ENCODE data around the gene CDH22.

Gene CDH22

GRCh38 chr20:46322641-46323040, 14.3 kb upstream of the CDH22 start:
- no peak for DNase-seq

GRCh38 chr20:46317685-46318177, 9.4 kb upstream of the CDH22 start:
- peak; percentile 39 for DNase-seq

- DNase-seq = peak; percentile 53
Measured at GRCh38 chr20:46316984-46317684, 8.8 kb upstream of the CDH22 start.

- DNase-seq = no peak
Measured at GRCh38 chr20:46315311-46315710, 7.0 kb upstream of the CDH22 start.

- DNase-seq = no peak
Measured at GRCh38 chr20:46312945-46313861, 4.9 kb upstream of the CDH22 start.

- peak; percentile 51 for DNase-seq
Measured at GRCh38 chr20:46312075-46312944, 4.0 kb upstream of the CDH22 start.

- no peak for DNase-seq
Measured at GRCh38 chr20:46311719-46312074, 3.4 kb upstream of the CDH22 start.

GRCh38 chr20:46311039-46311650, 2.8 kb upstream of the CDH22 start:
- peak; percentile 58 for DNase-seq

GRCh38 chr20:46309945-46310344, 1.6 kb upstream of the CDH22 start:
- DNase-seq = no peak

GRCh38 chr20:46307999-46308257, 370 bp downstream of the CDH22 start:
- no peak for DNase-seq

- DNase-seq = peak; percentile 64
Measured at GRCh38 chr20:46307139-46307998, 929 bp downstream of the CDH22 start.

GRCh38 chr20:46306743-46307138, 1.6 kb downstream of the CDH22 start:
- no peak for DNase-seq

- no peak for DNase-seq
Measured at GRCh38 chr20:46305973-46306360, 2.3 kb downstream of the CDH22 start.

- peak; percentile 59 for DNase-seq
Measured at GRCh38 chr20:46305331-46305972, 2.8 kb downstream of the CDH22 start.

- DNase-seq = no peak
Measured at GRCh38 chr20:46304852-46305251, 3.4 kb downstream of the CDH22 start.

GRCh38 chr20:46304361-46304760, 3.9 kb downstream of the CDH22 start:
- DNase-seq = no peak

GRCh38 chr20:46303176-46303956, 4.9 kb downstream of the CDH22 start:
- DNase-seq = no peak

GRCh38 chr20:46302106-46302505, 6.2 kb downstream of the CDH22 start:
- DNase-seq = no peak

- DNase-seq = no peak
Measured at GRCh38 chr20:46300281-46300680, 8.0 kb downstream of the CDH22 start.

- DNase-seq = no peak
Measured at GRCh38 chr20:46299078-46299477, 9.2 kb downstream of the CDH22 start.

GRCh38 chr20:46298374-46298773, 9.9 kb downstream of the CDH22 start:
- no peak for DNase-seq
